Effector CD8-positive, alpha-beta T cell (primary cell): ENCODE measurements around the gene CXCL13.
"Not testable (repeated sequence)": the region's sequence is repeated elsewhere in the genome, so short reads cannot be mapped to it uniquely, and the experiment has no call there.

Experiments
- DNase-seq: peaks from one replicate; lab custom pipeline; 2025; lab: John Stamatoyannopoulos, UW

The CXCL13 gene

GRCh38 chr4:77601614-77602187 is 3.9 kb upstream of the CXCL13 start:
- DNase-seq = no peak

- no peak for DNase-seq
Measured at GRCh38 chr4:77613267-77613666, 7.6 kb downstream of the CXCL13 start.

- no peak for DNase-seq
Measured at GRCh38 chr4:77615153-77615552, 9.5 kb downstream of the CXCL13 start.

- no peak for DNase-seq
Measured at GRCh38 chr4:77617203-77617602, 11.6 kb downstream of the CXCL13 start.

DNA sequence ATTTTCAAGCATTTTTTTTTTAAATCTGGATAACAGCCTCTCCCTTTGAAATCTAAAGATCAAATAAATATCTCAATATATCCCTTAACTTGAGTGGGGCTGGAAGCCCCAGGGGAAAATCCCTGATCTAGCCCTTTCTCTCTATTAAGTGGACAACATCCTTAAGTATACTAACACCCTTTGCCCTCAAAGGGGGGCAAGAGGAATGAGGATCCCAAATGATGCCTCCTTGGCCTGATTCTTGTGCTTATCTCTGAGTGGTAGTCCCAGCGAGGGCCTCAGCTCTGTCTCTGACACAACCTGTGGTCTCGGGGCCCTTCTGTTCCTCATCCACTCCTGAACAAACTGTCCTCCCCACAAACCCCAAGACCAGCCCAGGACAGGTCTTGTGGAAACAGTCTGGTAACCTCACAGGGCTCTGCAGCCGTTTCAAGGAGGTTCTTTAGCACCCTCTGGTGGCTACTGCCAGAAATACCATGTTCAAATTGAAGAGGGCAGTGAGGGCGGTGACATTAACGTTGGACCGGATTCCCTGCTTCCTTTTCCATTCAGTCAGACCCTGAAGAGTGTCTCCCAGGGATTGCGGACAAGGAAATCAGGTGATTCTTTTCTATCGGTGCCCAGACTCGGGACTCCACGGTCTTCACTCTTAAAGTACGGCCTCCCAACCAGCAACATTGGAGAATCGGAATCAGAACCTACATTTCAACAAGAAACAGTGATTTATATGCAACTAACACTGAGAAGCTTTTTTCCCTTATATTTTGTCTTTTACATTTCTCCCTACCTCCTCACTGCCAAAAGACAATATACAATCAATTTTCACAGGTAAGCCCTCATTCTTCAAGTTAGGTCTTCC is 13.0 kb downstream of the CXCL13 start:
- peak; percentile 8 for DNase-seq

DNA sequence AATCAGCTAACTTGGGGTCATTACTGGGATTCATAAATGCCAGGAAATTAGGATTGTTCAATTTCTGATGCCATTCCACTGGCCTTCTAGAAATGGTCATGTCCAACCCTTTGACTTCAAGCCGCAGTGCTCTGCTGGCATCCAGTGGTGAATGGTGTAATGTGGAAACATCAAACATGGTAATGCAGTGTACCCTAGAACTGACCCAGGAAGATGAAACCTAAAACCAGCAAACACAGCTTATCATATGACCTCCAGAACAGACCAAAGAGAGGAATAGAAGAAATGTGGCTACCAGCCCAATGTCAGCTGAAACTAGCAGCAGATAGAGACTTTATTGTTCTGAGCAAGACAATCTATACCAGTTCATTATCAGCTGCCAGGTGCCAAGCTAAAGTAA is 13.8 kb downstream of the CXCL13 start:
- no peak for DNase-seq

GRCh38 chr4:77621254-77621653 is 15.6 kb downstream of the CXCL13 start:
- no peak for DNase-seq

DNA sequence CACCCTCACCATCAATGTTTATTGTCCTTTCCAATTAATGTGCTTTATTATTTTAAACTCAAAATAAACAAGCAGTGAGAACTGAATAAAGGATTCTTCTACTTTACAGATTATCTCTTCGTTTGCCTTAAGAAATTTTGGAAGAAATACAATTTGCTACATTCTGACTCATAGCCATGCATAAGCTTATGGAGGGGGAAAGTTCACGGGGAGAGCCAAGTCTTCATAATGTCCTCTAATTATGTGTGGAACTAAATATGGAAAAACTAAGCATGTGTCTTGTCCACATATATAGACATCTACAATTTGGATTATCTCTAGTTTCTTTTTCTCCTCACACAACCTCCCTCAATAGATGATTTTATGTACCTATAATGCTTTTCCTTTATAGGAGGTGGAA is 17.5 kb downstream of the CXCL13 start:
- DNase-seq = no peak

DNA sequence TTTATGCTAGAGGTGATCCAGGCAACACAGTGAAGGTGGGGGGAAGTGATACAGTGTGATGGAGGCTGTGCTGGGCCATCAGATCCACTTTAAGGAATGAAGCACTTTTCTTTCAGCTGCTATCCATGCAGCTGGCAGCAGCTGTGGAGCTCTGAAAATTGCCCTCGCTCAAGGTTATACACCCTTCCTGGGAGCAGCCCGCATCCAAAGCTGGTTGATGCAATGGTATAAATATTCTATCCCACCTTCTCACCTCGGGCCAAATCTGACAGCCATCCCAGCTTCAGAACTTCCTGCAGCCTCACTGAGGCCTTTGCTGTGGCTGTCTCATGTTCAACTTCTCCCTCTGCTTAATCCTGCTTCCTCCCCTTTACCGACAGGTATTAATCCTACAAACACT is 18.6 kb downstream of the CXCL13 start:
- no peak for DNase-seq

GRCh38 chr4:77625485-77625884 is 19.9 kb downstream of the CXCL13 start:
- no peak for DNase-seq

DNA sequence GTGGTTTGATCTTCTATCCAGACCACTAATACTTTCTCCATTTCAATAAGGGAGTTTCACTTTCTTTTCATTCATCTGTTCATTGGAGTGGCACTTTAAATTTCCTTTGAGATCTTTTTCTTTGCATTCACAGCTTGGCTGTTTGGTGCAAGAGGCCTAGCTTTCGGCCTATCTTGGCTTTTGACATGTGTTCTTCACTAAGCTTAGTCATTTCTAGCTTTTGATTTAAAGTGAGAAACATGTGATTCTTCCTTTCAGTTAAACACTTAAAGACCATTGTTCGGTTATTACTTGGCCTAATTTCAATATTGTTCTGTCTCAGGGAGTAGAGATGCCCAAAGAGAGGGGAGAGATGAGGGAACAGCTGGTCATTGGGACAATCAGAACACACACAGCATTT is 24.3 kb downstream of the CXCL13 start:
- DNase-seq = no peak

DNA sequence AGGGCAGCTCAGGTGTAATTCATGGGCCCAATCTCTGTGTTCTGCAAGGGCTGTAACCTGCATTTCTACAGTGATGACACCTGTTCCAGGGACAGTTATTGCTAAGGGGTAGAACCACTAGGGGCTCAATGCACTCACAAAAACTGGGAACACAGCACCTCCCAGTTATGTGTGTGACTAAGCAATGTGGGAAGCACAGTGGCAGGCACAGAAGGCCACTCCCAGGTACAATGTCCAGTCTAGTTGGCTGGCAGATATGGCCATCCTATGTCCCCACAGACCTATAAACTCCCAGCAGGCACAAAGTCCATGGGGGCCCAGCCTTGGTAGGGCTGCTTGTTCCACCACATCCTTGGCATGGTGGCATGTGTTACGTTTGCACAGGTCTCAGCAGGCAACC is 25.7 kb downstream of the CXCL13 start:
- no peak for DNase-seq

DNA sequence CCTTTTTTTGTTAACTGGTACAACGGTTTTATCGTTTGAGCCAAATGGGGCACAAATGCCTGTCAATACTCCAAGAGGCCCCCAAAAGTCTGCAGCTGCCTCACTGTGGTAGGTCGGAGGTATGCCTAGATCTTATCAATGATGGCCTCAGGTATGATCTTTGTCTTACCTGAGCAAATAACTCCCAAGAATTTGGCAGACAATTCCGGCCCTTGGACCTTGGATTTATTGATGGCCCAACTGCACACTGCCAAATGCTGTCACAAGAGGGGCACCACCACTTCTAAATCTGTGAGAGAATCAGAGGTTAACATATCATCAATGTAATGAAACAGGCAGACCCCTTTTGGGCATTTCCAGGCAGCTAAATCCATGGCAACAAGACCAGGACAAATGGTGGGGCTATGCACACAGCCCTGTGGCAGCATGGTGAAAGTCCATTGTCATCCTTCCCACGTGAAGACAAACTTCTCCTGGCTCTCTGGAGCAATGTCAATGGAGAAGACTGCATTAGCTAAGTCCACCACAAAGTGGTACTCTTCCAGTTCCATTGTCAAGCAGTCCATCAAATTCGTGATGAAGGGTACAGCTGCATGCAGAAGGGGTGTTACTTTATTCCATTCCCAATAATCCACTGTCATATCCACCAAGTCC is 28.6 kb downstream of the CXCL13 start:
- no peak for DNase-seq

DNA sequence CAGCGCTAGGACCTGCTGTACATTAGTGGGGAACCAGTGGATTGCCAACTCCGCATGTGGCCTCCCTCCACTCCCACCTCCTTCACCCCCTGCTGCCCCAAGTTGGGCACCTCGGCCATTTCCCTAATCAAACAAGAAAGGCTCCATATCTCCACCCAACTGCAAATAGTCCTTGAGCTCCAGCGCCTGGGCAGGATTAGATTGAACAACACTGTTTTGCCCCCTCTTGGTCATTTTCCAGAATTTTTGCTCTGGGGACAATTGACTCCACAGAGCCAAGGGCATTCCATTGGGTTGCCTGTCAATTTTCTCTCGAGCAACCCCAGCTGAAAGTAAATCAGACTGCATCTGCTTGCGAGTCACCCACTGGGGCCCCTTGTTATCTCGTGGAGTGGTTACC is 29.6 kb downstream of the CXCL13 start:
- no peak for DNase-seq

- DNase-seq = no peak
Measured at GRCh38 chr4:77635876-77636275, 30.3 kb downstream of the CXCL13 start.

DNA sequence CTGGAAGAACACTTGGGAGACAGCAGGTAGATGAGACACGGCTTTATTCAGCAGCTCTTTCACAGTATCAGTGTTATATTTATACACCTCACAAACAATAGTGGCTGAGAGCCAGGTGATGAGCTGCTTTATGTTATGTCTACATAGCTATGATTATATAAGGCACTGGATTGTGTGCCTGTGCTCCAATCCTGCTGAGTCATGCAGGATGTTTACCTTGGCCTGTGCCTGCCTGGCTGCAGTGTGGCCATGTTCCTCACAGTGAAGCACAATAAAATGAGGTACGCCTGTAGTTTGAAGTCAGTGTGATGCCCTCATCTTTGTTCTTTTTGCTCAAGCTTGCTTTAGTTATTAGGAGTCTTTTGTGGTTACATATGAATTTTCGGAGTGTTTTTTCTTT is 31.3 kb downstream of the CXCL13 start:
- no peak for DNase-seq

DNA sequence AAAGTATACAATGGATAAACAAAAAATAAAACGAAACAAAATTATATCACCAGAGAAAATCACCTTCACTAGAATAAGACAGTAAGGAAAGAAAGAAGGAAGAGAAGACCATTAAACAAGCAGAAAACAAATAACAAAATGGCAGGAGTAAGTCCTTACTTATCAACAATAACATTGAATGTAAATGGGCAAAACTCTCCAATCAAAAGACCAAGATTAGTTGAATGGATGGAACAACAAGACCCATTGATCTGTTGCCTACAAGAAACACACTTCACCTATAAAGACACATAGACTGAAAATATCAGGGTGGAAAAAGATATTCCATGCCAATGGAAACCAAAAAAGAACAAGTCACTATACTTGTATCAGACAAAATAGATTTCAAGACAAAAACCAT is 38.4 kb downstream of the CXCL13 start:
- DNase-seq = not testable (repeated sequence)

- DNase-seq = no peak
Measured at GRCh38 chr4:77650787-77651186, 45.2 kb downstream of the CXCL13 start.

GRCh38 chr4:77651820-77652219 is 46.2 kb downstream of the CXCL13 start:
- no peak for DNase-seq

DNA sequence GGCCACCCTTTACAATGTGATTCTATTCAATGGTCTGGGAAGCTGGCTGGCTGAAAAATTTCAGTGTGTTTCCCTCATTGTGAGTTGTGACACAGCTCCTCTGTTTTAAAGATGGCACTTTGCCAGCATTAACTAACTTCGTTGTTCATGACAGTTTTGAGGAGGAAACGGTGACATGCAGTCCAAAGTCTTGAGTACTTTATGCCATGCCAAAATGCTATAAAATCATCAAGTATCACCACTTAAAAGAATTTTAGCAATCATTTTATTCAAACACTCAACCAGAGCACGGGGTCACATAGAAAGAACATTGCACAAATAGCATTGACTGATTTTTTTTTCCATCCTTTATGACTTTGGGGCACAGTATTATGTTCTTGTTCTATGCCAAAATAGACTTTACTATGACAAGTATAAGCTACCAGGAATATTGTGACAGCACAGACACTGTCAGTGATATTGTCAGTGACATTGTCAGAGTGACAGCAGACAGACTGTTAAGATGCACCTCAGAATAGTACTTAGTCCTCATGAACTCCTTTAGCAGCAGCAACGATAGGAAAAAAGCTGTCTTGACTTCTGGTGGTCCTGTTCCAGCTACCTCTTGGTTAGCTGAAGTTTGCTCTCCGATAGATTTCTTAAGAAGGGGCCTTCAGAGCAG is 46.7 kb downstream of the CXCL13 start:
- DNase-seq = no peak

GRCh38 chr4:77653162-77653758 is 47.6 kb downstream of the CXCL13 start:
- DNase-seq = no peak

- not testable (repeated sequence) for DNase-seq
Measured at GRCh38 chr4:77660318-77660717, 54.7 kb downstream of the CXCL13 start.
